ENCODE results near the gene KRTAP5-1. TPM values are rescaled to one million over a fixed set of nuclear protein-coding genes. Genes with fewer than 3 reads are reported as not detected.

The KRTAP5-1 gene
- total and polyA plus RNA-seq, 4 donors = not detected

GRCh38 chr11:1572197-1573076, 12.6 kb downstream of the KRTAP5-1 start, which contains the start of gene DUSP8:
Gene DUSP8 (minus strand): TSS chr11:1572271. CDS start chr11:1565826, 6,445 bp downstream.
- DNase-seq (peak; percentile 69 to 86 (median 78)), ATAC-seq (ENCODE audit: insufficient read depth, low FRiP score) (peak; percentile 63)
- WGBS, 2 donors = 1% methylated on average over 88 to 124 of the region's 124 CpGs
- Histone ChIP-seq H3K4me3 (peak within 1 kb of the TSS; percentile 56), H3K9me3 (ENCODE audit: control insufficient read depth in 4 of 4, insufficient read depth in 3 of 4, low read length in 3 of 4) (no peaks in the 10 kb centered on the region), H3K9ac (ENCODE audit: insufficient read depth in 1 of 2, low read length in 2 of 2) (no peak within 1 kb of the TSS), H3K4me1 (ENCODE audit: control insufficient read depth in 5 of 5, insufficient read depth in 5 of 5, low read length in 5 of 5) (peaks cover 0 to 5% (median 0%) of the 10 kb centered on the region in 5 donors), H3K27ac (ENCODE audit: low read depth in 1 of 2, low read length in 1 of 2) (peak within 1 kb of the TSS; percentile 68 to 90), H3K27me3 (ENCODE audit: control insufficient read depth in 3 of 3, insufficient read depth in 3 of 3, low read length in 2 of 3) (peaks cover 0 to 36% (median 22%) of the 10 kb centered on the region in 3 donors), H3K36me3 (ENCODE audit: control insufficient read depth in 4 of 4, insufficient read depth in 4 of 4, low read length in 4 of 4) (no peaks in the 10 kb centered on the region)
- no peak for TF ChIP-seq CTCF (IDR thresholded peaks at IDR 0.05; ENCODE audit: control extremely low read depth, extremely low read depth)

- no peak for DNase-seq
- no peak for TF ChIP-seq CTCF (IDR thresholded peaks at IDR 0.05; ENCODE audit: control extremely low read depth, extremely low read depth)
- Histone ChIP-seq H3K9me3 (ENCODE audit: control insufficient read depth in 4 of 4, insufficient read depth in 3 of 4, low read length in 3 of 4) (no peaks in the 10 kb centered on the region), H3K9ac (ENCODE audit: insufficient read depth in 1 of 2, low read length in 2 of 2) (no peak overlapping the region), H3K4me1 (ENCODE audit: control insufficient read depth in 5 of 5, insufficient read depth in 5 of 5, low read length in 5 of 5) (peaks cover 0 to 5% (median 0%) of the 10 kb centered on the region in 5 donors), H3K27me3 (ENCODE audit: control insufficient read depth in 3 of 3, insufficient read depth in 3 of 3, low read length in 2 of 3) (peaks cover 0 to 36% (median 22%) of the 10 kb centered on the region in 3 donors), H3K27ac (ENCODE audit: low read depth in 1 of 2, low read length in 1 of 2) (peak overlapping the region in 1 of 2 donors; percentile 90), H3K4me3 (peak overlapping the region; percentile 56), H3K36me3 (ENCODE audit: control insufficient read depth in 4 of 4, insufficient read depth in 4 of 4, low read length in 4 of 4) (peaks cover 0 to 3% (median 0%) of the 10 kb centered on the region in 4 donors)
- 2% methylated on average over 37 to 91 of the region's 91 CpGs for WGBS, 2 donors
- no peak for ATAC-seq (ENCODE audit: insufficient read depth, low FRiP score)
Measured at GRCh38 chr11:1571760-1572196, 13.3 kb downstream of the KRTAP5-1 start.

- Histone ChIP-seq H3K27ac (ENCODE audit: low read depth in 1 of 2, low read length in 1 of 2) (peak overlapping the region in 1 of 2 donors; percentile 90), H3K9me3 (ENCODE audit: control insufficient read depth in 4 of 4, insufficient read depth in 3 of 4, low read length in 3 of 4) (no peaks in the 10 kb centered on the region), H3K27me3 (ENCODE audit: control insufficient read depth in 3 of 3, insufficient read depth in 3 of 3, low read length in 2 of 3) (peaks cover 0 to 36% (median 20%) of the 10 kb centered on the region in 3 donors), H3K4me3 (peak overlapping the region; percentile 56), H3K9ac (ENCODE audit: insufficient read depth in 1 of 2, low read length in 2 of 2) (no peak overlapping the region), H3K36me3 (ENCODE audit: control insufficient read depth in 4 of 4, insufficient read depth in 4 of 4, low read length in 4 of 4) (peaks cover 0 to 3% (median 0%) of the 10 kb centered on the region in 4 donors), H3K4me1 (ENCODE audit: control insufficient read depth in 5 of 5, insufficient read depth in 5 of 5, low read length in 5 of 5) (peaks cover 0 to 5% (median 0%) of the 10 kb centered on the region in 5 donors)
- DNase-seq (peak in 2 of 3 donors; percentile 36 to 38), ATAC-seq (ENCODE audit: insufficient read depth, low FRiP score) (no peak)
- WGBS, 2 donors = 8 to 9% methylated on average over 31 to 58 of the region's 58 CpGs
- TF ChIP-seq CTCF (IDR thresholded peaks at IDR 0.05; ENCODE audit: control extremely low read depth, extremely low read depth) = no peak
Measured at GRCh38 chr11:1570896-1571759, 14.0 kb downstream of the KRTAP5-1 start.

Data from lung (tissue), 12 donors.